Suppressor macrophage (primary cell): ENCODE measurements around the gene CLDN34.
A peak's percentile ranks its signal among the peaks of the same experiment; 100 is the strongest.

ENCODE experiments used
- DNase-seq, 4 experiments: peaks; one replicate each; pipeline ENCODE4 v3.0.0-alpha.2; 2020 to 2022

CLDN34 gene

DNA sequence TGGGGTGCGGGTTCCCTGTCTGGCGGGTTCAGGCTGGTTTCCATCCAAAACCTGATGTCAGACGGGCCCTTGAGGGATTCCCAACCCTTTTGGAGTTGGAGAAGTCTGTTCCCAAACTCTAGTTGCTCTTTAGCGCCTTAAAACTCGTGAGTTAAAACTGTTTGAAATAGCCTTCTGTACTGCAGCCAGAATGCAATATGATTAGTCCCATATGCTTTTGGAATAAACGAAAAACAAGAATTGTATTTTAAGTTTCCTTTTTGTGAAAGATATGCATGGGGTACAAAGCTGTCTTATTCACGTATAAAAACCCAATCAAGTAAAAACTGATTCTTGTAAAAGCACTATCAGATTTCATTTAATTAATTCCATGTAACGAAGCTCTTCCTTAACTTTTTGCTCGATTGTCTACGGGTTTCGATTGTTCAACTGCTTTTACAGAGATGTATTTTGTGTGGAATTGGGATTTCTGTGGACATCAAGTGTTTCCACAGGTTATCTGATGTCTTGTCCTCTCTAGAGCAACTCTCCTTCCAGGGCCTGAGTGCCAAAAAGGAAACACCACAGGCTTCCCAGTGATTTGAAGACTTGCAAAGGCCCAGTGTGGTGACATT is 49.5 kb downstream of the CLDN34 start:
- DNase-seq = no peak

DNA sequence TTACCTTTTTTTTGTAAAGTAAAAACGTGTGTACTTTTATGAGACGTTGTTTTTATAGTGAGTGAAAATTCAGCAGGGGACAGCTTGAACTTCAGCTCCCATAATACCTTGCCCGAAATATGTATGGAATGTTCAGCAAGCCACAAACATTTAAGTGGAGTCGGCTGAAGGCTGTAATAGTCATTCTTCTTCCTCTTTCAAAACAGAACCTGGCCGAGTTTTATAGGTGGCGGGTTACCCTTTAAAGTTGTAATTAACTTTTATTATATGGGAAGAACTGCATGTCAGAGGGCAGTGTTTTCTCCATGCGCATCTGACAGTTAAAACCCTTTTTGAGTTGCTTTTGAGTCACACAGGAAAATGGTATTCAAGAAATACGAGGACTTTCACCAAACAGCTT is 50.7 kb downstream of the CLDN34 start:
- DNase-seq = peak in 1 of 4 experiments; percentile 0
